Fibroblast of gingiva (primary cell): Measurements from ENCODE around the gene WDR6.

Experiments
- DNase-seq: peaks from one replicate; pipeline ENCODE4 v3.0.0-alpha.2; 2011; ENCODE audit warnings: low read depth

The WDR6 gene

DNA sequence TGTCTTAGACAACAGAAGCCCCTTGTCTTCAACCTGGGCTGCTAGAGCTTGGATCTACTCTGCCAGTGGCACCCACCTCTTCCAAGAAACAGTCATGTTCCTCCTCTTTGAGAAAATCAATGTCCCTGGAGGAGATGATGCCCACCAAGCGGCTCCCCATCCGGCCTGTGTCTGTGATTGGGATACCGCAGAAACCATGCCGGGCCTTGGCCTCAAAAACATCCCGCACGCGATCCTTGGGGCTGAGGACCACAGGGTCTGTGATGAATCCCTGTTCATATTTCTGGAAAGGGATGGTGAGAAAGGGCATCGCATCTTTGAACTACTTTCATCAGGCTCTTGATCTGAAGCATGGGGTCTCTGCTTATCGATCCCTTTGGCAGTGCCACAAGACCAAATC, 20.4 kb downstream of the WDR6 start:
- DNase-seq, result no peak

DNA sequence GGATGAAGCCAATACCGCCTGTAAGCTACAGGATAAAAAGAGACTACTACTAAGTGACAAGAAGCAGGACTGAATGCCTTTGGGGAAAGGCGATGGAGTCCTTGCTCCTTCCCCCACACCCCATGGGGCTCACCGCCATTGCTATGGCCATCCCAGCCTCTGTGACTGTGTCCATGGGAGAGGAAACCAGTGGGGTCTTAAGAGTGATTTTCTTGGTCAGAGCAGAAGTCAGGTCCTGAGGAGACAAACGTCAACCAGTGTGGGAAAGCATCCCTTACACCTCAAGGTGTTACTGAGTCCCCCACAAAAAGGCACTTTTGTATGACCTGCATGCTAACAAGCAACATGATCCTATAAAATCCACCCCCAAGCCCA, 21.1 kb downstream of the WDR6 start:
- no peak for DNase-seq

DNA sequence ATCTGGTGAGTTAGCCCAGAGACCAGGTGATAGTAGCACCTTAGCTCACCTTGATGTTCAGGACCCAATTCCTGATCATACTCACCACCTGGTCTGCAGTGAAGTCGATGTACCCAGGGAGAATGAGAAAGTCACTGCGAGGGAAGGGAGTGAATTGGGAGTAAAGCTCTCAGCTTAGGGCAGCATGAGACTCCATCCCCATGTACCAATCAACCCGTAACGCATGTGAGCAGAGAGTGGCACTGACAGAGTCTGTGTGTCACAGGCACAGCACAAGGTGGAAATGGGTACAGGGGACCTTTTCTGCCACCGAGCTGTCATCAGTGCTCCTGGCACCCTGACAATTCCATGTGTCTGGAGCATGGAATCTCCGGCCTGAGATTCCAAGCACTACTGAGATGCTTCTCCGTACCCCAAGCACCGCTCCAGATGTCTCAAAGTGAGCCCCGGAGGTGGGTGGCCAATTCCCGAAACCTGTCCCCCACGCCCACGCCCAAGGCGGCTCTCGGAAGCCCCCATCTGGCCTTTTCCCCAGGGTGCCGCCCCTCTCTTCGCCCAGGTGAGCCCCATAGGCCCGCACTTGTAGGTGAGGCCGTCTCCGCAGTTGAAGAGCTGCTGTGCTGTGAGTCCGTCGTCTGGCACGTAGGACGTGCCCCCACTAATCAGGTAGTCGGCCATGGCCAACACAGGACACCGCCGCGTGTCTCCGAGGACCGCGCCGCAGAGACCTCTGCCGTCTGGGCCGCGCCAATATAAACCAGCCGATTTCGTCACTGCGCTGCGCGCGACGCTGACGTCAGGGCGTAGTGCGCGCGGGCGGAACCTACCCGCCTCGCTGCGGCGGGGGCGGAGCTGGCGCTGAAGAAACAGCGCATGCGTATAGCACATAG, 21.7 kb downstream of the WDR6 start, which contains the start of gene IMPDH2:
TSS of gene IMPDH2 (minus strand) at position 726 of the 890 bp plus-strand sequence. CDS start at position 678, 48 bp downstream.
- DNase-seq, result peak; percentile 93

DNA sequence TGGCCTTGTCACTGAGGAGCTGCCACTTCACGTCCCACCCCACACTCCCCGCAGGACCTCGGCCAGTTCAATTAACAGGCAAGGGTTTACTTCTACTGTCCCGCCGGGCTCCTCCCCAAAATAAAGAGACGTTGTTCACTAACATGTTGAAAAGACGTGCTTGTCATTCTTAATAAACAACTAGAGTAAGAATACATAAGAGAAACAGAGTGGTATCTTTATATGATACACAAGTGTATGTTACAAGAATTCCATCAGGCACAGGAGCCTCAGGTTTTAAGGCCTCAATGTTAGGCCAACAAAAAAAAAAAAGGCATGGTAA, 22.3 kb downstream of the WDR6 start:
- DNase-seq, result no peak

DNA sequence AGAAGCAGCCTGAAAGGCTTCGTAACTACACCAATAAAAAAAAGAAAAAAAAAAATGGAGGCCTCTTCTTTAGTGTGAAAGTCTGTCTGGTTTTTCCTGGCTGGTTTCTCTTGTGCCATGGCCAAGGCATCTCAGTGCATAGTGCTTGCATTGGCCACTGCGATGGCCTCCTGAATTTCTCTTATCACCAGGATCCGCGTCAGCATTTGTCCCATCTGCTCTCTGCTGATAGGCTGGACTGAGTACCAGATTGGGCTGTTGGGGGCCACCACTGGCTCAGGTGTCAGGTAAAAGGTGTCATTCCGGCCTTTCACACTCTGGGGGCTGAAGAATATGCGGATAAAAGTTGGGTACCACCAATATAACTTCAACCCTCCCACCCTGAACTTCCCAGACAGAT, 23.1 kb downstream of the WDR6 start:
- no peak for DNase-seq

DNA sequence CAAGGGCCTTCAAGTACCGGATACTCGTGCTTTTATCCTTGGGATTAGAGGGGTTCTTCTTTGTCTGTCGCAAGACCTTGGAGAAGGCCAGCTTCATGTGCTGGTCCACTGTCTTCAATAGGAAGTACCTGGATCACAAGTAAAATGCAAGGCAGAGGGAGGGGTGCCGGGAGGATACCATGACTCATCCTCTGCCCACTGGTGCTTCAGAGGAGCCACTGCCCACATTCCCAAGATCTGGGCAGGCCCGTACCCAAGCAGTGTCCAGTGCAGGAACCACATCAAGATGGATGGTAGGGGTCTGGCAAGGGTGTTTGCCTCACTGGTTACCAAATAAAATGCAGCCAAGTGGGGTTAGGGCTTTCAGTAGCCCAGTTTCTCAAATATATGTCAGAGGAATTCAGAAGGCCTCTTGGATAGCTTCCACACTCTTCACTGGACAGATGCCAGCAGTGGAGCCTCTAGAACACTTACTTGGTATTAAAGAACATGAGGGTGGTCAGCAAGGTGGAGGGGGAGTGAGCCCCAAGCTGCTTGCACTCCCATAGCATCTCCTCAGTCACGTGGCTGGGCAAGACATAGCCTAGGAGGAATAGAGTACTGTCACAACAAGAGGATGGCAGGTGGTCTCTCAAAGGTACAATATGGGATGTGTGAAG, 25.6 kb downstream of the WDR6 start:
- DNase-seq, result no peak

DNA sequence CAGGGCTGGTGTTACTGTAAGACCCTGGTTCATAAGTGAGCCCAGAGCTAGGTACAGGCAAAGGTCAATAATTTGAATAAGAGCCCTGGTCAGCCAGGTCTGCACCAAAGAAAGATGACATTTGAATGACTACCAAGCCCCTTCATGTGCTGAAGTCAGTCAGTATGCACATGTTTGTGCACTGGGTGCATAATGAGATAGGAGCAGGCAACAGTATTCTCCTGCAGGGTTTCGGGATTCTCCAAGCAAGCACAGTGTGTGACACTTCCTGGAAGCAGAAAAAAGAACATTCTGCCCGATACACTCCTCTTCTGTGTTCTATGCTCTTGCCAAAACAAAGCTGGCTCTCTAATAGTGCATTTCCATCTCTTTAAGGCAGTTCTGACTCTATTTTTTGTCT, 27.5 kb downstream of the WDR6 start:
- DNase-seq, result no peak

DNA sequence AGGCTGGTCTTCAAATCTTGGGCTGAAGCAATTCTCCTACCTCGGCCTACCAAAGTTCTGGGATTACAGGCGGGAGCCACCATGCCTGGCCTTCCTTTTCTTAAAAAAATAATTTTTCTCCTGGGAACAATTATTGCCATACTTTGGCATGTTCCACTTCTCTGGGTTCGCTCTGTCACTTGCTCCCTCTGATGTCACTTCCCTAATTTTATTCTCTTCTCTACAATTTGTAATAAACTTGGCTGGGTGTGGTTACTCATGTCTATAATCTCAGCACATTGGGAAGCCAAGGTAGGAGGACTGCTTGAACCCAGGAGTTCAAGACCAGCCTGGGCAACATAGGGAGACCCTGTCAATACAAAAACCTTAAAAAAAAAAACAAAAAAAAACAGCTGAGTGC, 28.1 kb downstream of the WDR6 start:
- DNase-seq, result no peak

DNA sequence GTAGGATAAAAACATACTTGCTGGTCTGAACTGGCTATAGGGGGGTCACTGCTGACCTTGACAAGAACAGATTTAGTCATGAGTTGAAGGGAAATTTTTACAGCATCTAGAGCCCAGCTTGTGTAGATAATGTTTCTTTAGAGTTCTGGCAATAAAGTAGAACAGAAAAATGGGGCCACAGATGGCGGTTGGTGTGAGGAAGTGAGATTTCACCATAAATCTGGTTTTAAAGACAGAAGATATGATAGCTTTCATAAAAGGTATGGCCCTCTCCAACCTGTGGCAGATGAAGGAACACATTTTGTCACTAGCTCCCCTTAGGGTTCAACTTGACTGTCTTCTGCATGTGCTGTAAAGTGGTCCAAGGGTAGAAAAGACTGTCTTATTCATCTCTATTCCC, 46.4 kb downstream of the WDR6 start:
- no peak for DNase-seq

DNA sequence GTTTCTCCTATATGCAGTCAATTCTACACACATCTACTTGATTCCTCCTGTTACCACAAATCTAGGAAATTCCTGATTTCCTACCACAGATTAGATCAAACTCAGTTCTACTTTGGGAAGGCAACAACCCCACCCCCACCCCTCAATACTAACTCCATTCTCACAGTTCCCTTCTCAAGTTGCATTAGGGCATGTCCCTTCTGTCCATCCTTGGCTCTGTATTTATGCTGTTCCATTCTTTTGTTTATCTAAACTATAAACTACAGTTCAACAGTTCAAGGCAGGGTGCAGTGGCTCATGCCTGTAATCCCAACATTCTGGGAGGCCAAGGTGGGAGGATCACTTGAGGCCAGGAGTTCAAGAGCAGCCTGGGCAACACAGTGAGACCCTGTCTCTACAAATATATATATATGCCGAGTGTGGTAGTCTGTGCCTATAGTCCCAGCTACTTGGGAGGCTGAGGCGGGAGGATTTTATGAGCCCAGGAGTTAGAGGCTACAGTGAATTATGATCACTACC, 47.2 kb downstream of the WDR6 start:
- DNase-seq, result no peak

DNA sequence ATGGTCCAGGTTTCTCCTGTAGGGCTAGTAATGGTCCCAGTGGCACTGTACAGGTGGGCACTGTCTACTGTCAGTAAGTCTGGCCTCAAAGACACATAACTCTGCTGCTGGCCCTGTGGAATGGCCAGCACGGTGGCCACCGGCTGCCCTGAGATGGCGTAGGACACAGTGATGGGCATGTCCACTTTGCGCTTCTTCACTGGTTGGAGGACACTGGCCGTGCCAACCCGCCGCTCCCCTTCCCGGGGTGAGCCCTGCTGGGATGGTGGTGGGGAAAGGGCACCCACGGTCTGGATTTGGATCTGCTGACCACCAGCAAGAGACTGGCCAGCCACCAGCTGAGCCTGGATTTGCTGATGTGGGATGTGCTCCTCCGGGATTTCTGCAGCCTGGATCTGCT, 50.1 kb downstream of the WDR6 start:
- no peak for DNase-seq

DNA sequence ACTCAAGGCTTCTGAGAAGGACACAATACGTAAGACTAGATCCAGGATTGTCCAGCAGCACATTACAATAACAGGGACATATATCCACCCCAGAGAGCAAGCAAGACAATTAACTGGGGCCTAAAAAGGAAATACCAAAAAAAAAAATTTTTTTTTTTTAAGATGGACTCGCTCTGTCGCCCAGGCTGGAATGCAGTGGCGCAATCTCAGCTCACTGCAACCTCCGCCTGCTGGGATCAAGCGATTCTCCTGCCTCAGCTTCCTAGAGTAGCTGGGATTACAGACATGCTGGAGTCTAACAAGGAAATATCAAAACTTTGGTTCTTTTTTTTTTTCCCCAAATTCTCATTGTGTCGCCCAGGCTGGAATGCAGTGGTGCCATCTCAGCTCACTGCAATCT, 50.8 kb downstream of the WDR6 start:
- no peak for DNase-seq
